Esophagus (tissue), 2 donors: ENCODE results near the gene DTHD1. TPM values are rescaled to one million over a fixed set of nuclear protein-coding genes. Genes with fewer than 3 reads are reported as not detected.

Experiments used
- H3K27ac ChIP-seq, 2 donors: one replicate each; pipeline ENCODE4 v1.5.1; 2013; ENCODE audit warnings: low read depth in 2 of 2, mild to moderate bottlenecking in 2 of 2, inconsistent platforms in 1 of 2, low read length in 1 of 2, moderate library complexity in 1 of 2
- H3K27me3 ChIP-seq, 2 donors: one replicate each; pipeline ENCODE4 v1.6.1; 2013; ENCODE audit warnings: low read length in 2 of 2, control low read depth in 1 of 2, mild to moderate bottlenecking in 1 of 2; ENCODE audit not compliant: insufficient read depth in 2 of 2, control insufficient read depth in 1 of 2
- H3K36me3 ChIP-seq, 2 donors: one replicate each; pipeline ENCODE4 v1.6.1; 2013; ENCODE audit warnings: low read length in 1 of 2; ENCODE audit not compliant: control insufficient read depth in 2 of 2, insufficient read depth in 2 of 2
- H3K4me1 ChIP-seq, 2 donors: one replicate each; pipeline ENCODE4 v1.6.1; 2013; ENCODE audit warnings: low read length in 1 of 2; ENCODE audit not compliant: control insufficient read depth in 2 of 2, insufficient read depth in 2 of 2
- H3K4me3 ChIP-seq, 2 donors: one replicate each; pipeline ENCODE4 v1.5.1; 2013; ENCODE audit warnings: low read length in 2 of 2, mild to moderate bottlenecking in 2 of 2, low read depth in 1 of 2, moderate library complexity in 1 of 2
- H3K9me3 ChIP-seq, 2 donors: one replicate each; pipeline ENCODE4 v1.6.1; 2013; ENCODE audit warnings: mild to moderate bottlenecking in 2 of 2, low read depth in 1 of 2, low read length in 1 of 2, moderate library complexity in 1 of 2; ENCODE audit not compliant: control insufficient read depth in 2 of 2, insufficient read depth in 1 of 2
- WGBS, 2 donors: extraction: QIAGEN DNeasy Blood & Tissue Kit; methylation state at CpG; one replicate each; pipeline ENCODE4 v1.1.7; 2013; 5-methylcytosine and 5-hydroxymethylcytosine counted together
- polyA plus RNA-seq, 2 donors: library from polyadenylated mRNA; stranded (reverse); fragments of 200-250 nt; gene quantifications; one replicate each; pipeline ENCODE4 v1.2.3, GENCODE V29; 2013
- donor health status: healthy with polysubstance abuse.
- donor health status: Bipolar disorder and iron deficiency.

DTHD1 gene
- polyA plus RNA-seq, 2 donors, result 0.04 TPM

DNA sequence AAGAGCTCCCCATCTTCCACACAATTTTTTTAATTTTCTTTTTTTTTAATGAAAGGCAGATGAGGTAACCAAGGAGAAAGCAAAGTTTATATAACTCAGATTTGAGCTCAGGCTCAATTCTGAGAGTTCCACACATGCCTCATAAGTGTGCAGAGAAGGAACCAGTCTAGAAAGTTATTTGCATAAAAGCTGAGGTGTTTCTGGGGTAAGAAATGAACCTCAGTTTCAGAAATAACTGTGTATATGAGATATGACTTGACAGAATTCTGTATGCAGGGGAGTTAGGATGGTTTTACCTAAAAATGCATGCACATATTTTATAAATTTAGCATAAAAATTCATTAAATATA, 51.3 kb downstream of the DTHD1 start:
- Histone ChIP-seq H3K36me3 (no peaks in the 10 kb centered on the region), H3K4me3 (no peak overlapping the region), H3K9me3 (no peaks in the 10 kb centered on the region), H3K27ac (no peak overlapping the region), H3K4me1 (no peaks in the 10 kb centered on the region), H3K27me3 (no peaks in the 10 kb centered on the region)

DNA sequence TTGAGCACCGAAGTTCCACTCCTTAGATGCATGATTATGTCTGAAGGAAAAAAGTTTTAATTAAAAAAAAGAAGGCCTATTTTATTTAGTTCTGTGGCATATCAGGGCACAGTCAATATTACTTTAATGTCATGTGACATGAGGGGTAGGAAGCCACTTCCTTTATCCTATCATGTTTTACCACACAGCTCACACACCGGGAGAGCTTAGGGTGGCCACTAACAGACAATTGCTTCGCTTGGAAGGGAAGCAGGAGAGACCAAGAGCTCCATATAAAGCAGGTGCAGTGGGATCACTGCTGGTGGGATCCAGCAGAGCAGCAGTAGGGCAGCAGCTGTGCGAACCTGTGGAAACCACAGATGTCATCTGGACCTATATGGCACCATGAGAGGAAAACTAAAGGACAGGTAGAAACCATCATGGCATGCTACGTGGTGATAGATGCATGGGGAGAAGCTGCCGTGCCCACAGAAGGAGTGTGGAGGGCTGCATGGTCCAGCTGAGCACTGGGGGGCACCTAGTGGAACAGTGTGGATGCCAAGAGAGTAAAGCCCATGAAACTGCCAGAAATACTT, 52.0 kb downstream of the DTHD1 start:
- Histone ChIP-seq H3K27me3 (no peaks in the 10 kb centered on the region), H3K27ac (no peak overlapping the region), H3K4me3 (no peak overlapping the region), H3K36me3 (no peaks in the 10 kb centered on the region), H3K9me3 (no peaks in the 10 kb centered on the region), H3K4me1 (no peaks in the 10 kb centered on the region)
- WGBS, 2 donors, result 85 to 88% methylated on average over 6 of the region's 6 CpGs

DNA sequence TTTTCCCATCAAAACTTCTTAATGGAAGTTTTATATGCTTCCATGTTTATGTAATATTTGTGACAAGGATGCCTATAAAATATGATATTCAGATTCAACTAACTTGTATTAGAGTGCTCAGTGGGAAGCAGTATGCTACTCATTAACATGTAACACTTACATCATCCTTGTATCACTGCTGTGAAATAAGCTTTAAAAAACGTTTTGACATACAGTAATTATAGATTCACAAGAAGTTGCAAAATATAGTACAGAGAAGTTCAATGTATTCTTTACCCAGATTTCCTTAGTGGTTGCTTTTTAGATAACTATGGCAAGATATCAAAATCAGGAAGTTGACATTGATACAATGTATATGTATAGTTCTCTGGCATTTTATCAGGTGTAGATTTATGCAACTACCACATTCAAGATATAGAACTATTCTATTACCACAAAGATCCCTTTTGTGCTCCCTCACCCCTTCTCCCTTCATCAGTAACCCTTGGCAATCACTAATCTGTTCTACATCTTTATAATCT, 56.3 kb downstream of the DTHD1 start:
- no peaks in the 10 kb centered on the region for H3K4me1 ChIP-seq
- 16 to 29% methylated on average over 1 of the region's 1 CpG for WGBS, 2 donors
- H3K27ac ChIP-seq, result no peak overlapping the region
- no peaks in the 10 kb centered on the region for H3K36me3 ChIP-seq
- H3K27me3 ChIP-seq, result no peaks in the 10 kb centered on the region
- H3K9me3 ChIP-seq, result no peaks in the 10 kb centered on the region
- H3K4me3 ChIP-seq, result no peak overlapping the region

DNA sequence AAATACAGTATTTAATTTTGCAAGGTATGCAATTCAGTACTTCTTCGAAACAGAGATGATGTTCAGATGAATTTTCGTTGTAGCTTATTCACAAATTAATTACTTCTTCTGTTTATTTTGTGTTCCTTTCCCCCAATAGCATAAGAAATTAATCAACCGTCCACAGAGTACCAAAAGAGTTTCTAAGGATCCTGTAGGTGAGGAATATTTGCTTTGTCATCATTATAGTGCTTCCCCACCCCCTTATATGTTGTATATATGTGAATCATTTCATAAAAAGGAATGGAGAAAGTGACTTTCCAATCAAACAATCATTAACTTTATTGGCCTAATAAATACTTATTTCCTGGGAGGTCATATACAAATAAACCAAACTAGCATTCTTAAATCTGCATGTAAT, 57.6 kb downstream of the DTHD1 start:
- no peak overlapping the region for H3K4me3 ChIP-seq
- no peaks in the 10 kb centered on the region for H3K9me3 ChIP-seq
- WGBS, 2 donors, result 73 to 86% methylated on average over 3 of the region's 3 CpGs
- no peaks in the 10 kb centered on the region for H3K27me3 ChIP-seq
- H3K27ac ChIP-seq, result no peak overlapping the region
- no peaks in the 10 kb centered on the region for H3K36me3 ChIP-seq
- H3K4me1 ChIP-seq, result no peaks in the 10 kb centered on the region

DNA sequence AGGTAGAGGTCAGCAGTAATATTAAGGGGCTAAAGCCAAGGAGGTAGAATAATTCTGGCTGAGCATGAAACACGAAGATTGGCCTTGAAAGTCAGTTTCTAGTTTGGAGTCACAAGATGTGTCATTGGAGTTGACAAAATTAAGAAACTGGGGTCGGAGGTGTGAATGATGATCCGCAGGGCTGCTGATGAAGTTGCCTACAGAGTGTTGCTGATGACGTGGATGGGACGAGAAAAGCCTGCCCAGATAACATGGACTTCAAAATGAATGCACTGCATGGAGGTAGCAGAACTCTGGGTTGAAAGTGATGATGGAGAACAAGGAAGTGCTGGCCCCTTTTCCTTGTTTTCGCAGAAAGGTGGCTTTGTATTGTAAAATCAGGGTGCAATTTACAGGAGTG, 60.5 kb downstream of the DTHD1 start:
- H3K4me1 ChIP-seq, result no peaks in the 10 kb centered on the region
- no peaks in the 10 kb centered on the region for H3K9me3 ChIP-seq
- no peak overlapping the region for H3K27ac ChIP-seq
- H3K4me3 ChIP-seq, result no peak overlapping the region
- no peaks in the 10 kb centered on the region for H3K36me3 ChIP-seq
- H3K27me3 ChIP-seq, result no peaks in the 10 kb centered on the region
- 93 to 94% methylated on average over 6 of the region's 6 CpGs for WGBS, 2 donors

DNA sequence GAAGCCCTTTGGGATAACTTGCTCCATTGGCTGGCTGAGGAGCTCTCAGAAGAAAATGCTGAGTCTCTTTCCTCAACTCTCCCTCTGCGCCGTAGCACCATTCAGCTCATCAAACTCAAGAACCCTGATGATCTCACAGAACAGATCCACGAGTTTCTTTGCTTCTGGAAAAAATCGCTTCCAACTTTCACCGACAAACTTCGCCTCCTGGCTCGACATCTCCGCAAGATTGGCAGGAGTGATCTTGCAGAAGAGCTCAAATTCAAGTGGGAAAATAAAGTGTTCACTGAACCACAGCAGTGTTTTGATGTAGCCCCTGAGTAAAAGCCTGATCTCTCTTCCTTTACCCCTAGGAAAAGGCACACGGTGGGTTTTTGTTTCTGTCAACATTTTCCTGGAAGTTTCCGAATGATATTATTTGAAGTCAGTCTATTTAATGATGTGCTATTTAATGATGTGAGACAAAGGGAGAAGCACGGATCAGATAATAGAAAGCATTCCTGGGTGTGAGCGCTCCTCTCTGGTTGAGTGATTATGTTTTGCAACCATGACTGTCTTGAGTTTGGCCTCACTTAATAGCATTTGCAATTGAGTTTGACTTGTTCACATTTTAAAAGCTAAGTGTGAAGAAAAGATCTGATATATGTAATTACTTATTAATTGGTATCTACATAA, 62.2 kb downstream of the DTHD1 start:
- Histone ChIP-seq H3K4me1 (no peaks in the 10 kb centered on the region), H3K27me3 (no peaks in the 10 kb centered on the region), H3K36me3 (no peaks in the 10 kb centered on the region), H3K9me3 (no peaks in the 10 kb centered on the region), H3K27ac (no peak overlapping the region), H3K4me3 (no peak overlapping the region)
- 83 to 85% methylated on average over 12 of the region's 12 CpGs for WGBS, 2 donors

DNA sequence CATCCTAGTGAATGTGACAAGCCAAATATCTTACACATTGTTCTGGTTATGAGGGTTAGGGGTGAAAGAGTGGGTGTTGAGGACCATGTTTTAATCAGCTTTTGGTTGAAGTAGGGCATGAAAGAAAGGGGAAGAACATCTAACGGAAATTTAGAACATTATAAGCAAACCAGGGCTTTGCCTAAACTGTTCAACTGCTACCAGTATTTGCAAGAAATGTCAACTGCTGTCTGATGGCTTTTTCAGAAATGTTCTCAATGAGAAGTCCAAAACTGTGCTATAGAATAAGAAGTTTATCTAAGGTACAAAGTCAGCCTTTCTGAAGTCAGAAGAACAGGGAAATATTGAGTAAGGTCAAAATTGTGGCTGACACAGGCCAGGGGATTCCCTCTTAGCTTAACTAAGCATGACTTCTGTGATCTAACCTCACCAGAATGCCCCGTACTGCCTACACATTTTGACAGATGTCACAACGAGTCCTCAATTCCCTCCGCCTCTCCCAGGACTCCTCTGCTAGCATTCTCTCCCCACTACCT, 67.1 kb downstream of the DTHD1 start:
- H3K27ac ChIP-seq, result no peak overlapping the region
- no peaks in the 10 kb centered on the region for H3K36me3 ChIP-seq
- no peak overlapping the region for H3K4me3 ChIP-seq
- H3K9me3 ChIP-seq, result no peaks in the 10 kb centered on the region
- H3K4me1 ChIP-seq, result no peaks in the 10 kb centered on the region
- 53 to 56% methylated on average over 4 of the region's 4 CpGs for WGBS, 2 donors
- H3K27me3 ChIP-seq, result no peaks in the 10 kb centered on the region

DNA sequence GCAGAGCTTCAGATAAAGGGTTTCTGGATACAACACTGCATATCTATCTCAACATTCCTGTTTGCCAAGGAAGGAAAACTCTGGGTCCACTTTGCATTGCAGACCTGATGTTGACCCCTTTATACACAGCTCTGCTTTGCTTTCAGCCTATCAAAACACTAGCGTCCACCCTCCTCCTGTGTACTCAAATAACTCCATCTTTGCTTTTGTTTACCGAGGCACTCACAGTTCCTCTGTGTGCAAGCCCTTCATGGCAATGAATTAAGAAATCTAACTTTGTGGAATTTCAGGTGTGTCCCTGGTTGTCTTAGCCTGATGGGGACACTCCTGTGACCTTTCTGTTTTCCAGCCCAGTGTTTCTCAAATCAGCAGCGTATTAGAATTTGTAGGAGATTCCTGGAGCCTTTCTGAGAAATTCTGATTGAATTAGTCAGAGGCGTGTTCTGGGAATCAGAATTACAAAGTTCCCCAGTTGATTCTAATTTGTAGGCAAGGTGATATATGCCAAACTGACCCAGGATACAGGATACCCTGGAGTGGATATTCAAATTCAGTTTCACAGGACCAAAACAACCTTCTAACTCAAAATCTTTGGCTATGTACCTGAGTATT, 68.6 kb downstream of the DTHD1 start:
- Histone ChIP-seq H3K36me3 (no peaks in the 10 kb centered on the region), H3K4me1 (no peaks in the 10 kb centered on the region), H3K4me3 (no peak overlapping the region), H3K27ac (no peak overlapping the region), H3K27me3 (no peaks in the 10 kb centered on the region), H3K9me3 (no peaks in the 10 kb centered on the region)
- WGBS, 2 donors, result 67 to 68% methylated on average over 4 of the region's 4 CpGs

DNA sequence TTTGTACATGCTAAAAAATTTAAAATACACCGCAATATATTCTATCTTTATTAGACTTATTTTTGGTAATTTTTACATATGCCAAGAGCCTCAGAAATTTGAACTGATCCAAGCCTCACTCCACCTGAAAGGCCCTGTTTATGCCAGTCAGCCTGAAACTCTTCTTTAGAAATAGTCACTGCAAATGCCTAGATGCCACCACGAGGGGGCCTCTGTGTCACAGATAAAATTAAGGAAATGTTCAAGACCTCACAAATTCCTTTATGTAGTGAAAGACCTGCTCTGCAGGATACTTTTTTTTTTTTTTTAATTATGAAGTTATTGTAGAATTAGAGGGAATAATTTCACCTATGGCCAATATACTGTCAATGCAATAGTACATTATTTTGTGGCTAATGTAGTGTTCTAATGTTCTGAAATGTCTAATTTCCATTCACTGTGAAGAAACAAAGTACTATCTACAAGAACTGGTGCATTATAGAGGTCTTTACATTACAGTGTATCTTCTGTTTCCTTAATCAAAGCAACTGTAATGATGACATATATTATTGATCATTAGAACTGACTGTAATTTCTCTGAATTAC, 69.8 kb downstream of the DTHD1 start:
- Histone ChIP-seq H3K4me1 (no peaks in the 10 kb centered on the region), H3K9me3 (no peaks in the 10 kb centered on the region), H3K36me3 (no peaks in the 10 kb centered on the region), H3K4me3 (no peak overlapping the region), H3K27ac (no peak overlapping the region), H3K27me3 (no peaks in the 10 kb centered on the region)
- 14 to 16% methylated on average over 2 of the region's 2 CpGs for WGBS, 2 donors
